Stimulated activated CD4-positive, alpha-beta T cell treated with anti-CD3 and anti-CD28 coated beads, TNF-alpha, amount 100 ng/mL, for 1 hour (primary cell): ENCODE results near the gene GPRC5B.

ENCODE experiments used
- DNase-seq, 3 donors: peaks; one replicate each; pipeline ENCODE4 v3.0.0-alpha.2; 2020; ENCODE audit warnings: low read depth in 3 of 3, low spot score in 1 of 3

The GPRC5B gene

DNA sequence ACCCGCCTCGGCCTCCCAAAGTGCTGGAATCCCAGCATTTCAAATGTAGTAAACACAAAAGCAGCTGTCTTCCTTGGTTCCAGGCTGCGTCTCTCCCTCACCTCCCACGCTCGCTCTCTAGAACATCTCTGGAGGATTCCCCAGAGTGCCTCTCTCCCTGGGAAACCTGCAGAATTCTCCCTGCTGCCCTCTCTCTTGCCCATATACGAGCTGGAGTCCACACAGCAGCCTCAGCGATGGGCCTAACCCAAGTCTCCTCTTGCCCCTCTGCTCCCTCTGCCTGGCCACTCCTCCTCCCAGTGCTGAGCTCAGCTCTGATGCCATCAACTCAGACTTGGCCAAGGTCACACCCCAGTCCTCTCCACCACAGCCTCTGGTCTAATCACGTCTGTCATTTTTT is 10.6 kb downstream of the GPRC5B start:
- no peak for DNase-seq

DNA sequence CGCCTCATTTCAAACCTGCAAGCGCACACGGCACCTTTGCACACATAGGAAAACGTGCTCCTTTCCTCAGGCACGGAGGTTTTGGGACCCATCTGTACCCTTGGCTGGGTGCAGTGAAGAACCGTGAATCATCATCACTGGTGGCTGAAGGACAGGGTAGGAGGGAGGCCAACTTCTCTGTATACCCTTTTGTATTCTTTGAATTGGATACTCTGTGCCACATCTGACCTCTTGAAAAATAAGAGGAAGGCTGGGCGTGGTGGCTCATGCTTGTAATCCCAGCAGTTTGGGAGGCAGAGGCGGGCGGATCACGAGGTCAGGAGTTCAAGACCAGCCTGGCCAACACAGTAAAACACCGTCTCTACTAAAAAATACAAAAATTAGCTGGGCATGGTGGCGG is 11.7 kb downstream of the GPRC5B start:
- no peak for DNase-seq

DNA sequence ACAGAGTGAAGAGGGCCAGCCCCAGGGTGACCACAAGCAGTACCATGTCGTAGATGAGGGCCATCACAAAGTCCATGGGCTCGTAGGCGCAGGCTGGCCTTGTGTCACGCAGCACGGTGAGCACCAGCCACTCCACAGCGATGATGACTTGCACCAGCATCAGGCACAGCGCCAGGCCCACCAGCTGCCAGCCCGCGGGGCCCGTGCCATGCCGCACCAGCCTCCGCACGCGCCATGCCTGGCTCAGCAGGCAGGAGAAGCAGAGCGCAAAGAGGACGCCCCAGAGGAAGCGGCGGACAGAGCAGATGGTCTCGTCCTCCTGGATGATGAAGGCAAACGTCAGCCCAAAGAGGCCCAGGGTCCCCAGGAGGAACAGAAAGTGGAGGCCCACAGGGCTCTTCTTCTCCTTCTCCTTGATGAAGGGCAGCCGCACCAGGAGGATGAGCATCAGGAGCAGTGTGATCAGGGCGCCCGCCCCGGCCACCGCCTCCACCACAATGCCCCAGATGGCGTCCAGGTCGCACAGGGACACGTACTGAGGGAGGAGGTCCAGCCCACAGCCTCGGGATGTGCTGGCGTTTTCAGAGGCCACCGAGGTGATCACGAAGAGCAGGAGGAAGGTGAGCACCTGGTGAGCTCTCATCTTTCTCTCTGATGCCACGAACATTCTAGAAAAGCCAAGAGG is 12.3 kb downstream of the GPRC5B start:
- no peak for DNase-seq

DNA sequence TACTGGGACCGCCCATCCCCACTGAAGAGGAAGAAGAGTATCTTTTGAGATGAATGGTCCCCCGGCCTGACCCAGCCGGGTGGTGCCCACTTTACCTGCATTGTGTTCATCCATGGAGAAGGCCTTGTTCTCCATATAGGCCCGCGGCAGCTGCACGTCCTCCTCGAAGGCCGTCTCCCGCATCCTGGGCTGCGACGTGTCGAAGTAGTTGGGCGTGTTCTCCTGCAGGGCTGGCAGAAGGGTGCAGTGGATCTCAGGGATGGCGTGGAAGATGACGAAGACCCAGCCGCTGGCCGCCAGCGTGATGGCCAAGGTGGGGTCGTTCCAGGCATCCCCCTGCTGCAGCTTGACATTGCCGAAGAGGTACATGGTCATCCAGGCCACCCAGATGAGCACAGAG is 12.9 kb downstream of the GPRC5B start:
- no peak for DNase-seq

DNA sequence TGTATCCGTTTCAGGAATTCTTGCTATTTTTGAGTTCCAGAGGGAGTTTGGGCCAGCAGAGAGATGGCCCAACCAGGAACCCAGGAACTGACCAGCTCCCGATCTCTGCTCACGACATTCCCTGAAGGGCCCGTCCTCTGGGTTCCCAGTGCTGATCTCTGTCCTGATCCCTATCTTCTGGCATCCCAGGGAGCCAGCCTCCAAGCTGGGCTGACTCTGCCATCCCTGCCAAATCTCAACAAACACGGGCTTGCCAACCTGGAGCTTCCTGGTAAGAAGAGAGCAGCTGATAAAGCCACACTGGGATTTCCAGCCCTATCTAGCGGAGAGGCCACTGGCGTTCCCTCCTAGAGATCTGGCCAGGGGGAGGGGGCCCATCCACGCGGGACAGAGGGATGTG is 16.2 kb downstream of the GPRC5B start:
- no peak for DNase-seq

DNA sequence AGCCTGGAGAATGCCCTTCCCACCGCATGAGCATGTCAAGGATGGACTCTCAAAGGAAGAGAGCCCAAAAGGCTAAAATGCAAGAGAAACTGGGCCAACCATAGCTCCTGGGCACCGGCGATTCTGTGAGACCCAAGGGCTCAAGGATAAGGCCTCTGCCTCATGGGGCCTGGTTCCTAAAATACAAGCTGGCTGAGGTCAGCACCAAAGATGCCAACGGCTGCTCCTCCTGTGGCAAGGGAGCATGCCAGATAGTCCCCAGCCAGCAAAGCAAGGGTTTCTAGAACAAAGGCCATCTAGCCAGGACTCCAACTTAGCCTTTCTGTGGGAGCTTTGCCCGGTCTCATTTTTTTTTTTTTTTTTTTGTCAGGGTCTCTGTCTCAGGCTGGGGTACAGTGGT is 20.1 kb downstream of the GPRC5B start:
- no peak for DNase-seq

DNA sequence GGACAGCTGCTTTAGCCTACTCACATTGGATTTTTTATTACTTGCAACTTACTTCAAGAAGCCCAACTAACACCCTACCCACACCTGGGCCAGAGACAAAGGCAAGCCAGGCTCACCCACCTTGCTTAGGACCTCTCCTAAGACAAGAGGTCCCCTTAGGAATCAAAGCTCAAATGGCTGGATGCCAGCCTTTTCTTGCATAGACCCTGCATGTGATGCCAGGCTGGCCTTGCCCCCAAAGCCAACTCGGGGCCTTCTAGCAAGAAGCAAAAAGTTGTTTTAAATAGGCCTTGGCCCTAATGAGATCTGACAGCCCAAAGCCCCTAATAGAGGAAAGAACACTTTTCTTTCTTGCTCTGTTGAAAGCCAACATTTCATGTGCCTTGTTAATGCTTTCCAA is 20.7 kb downstream of the GPRC5B start:
- no peak for DNase-seq

DNA sequence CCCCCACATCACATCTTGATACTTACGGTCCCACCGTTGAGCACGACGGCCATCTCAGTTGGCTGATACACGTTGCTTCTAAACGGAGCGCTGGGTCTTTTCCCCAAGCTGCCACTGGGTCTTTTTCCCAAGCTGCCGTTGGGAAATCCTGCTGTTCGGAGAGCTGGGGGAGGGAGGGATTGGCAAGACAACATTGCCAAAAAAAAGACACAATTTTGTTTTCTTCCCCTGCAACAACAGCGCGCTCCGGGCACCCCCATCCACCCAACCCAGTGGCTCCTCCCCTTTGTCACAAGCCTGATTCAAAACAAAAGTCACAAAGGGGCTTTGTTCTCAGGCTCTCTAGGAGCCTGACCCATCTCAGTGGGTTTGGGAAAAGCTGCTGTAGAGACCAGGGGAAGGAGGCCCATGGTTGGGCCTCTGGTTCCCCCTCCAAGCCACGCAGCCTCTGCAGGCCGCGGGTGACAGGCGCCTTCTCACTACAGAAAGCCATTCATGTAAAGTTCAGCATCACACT is 22.8 kb downstream of the GPRC5B start:
- no peak for DNase-seq

DNA sequence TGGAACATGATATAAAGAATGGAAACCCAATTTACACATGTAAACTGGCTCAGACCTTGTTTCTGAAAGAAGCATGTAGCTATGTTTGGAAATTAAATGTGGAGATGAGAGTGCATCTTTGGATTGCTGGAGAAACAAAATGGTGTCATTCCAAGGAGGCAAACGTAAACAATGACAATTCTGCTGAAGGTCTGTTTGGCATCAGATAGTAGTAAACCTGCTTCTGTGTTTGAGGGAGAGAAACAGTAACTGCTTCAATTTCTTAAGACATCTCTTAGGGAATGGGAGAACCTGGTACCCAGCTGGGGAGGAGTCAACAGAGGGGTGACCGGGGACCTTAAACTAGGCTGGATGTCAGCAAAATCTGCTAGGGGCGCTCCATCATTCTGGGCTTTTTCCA is 23.5 kb downstream of the GPRC5B start:
- DNase-seq: no peak

DNA sequence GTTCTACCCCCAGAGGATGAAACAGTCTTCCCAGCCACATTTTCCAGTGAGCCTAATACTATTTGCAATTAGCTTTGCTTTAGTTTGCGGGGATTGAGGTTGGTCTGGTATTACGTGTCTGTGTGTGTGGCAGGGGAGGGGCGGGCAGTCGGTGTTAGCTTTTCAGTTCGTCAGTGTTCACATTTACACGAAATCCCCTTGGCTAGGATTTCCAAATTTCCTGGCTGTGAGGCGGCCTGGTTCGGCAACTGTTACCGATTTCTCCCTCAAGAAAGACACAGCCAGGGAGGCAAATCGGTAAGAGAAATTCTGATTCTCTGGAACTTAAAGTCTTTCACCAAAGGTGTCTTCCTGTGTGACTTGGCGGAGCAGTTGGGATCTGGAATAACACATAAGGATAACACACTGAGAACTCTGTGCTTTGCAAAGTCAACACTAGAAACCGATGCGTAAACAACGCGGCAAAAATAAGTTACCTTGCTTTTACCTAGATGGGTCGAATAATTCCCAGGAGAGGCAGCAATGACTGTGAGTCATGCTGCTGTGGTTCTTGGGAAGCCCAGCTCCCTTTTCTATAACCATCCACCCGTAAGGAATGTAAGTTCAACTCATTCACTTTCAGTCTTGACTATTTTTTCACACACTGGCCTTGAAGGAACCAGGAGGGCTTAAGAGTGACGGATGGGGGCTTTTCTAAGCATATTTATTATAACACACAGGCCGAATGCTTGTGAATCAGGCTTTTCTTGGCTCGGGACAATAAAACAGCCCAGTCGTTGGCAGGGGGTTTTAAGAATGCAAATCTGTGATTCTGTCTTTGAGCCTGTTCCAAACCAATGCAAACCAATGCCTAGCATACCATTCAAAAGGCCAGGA is 24.2 kb downstream of the GPRC5B start:
- DNase-seq: no peak

DNA sequence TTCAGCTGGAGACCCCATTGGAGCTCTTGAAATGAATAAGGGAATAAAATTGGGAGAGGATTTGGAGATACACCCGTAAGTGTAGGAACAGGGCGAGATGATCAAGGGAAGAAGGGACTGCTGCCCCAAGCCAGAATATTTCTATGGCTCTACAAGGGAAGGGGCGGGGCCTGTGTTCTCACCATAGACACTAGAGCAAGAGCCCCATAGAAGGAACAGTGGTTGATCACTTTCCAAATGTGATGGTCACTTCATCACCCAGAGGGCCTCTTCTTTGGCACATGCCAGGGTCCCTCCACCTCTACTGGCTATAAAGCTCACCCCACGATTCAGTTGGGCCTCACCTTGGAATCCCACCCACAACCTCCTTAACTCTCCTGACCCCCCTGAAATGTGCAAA is 25.0 kb downstream of the GPRC5B start:
- DNase-seq: no peak

DNA sequence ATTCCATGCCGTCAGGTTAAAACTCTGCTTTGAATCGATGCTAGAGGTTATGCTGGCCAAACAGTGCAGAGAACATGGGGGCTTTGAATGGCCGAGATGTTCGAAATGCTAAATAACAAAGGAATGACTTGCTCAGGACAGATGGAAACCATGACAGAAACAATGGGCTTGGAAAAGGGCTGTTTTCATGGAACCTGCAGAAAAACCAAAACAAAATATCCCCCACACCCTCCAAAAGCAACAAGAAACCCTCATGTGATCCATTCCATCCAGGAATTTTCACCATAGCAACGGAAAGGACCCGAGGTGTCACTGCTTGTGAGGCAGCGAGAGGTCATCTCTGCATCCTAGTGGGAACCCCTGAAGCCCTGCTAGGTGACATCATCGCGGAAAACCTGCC is 25.5 kb downstream of the GPRC5B start:
- DNase-seq: no peak

DNA sequence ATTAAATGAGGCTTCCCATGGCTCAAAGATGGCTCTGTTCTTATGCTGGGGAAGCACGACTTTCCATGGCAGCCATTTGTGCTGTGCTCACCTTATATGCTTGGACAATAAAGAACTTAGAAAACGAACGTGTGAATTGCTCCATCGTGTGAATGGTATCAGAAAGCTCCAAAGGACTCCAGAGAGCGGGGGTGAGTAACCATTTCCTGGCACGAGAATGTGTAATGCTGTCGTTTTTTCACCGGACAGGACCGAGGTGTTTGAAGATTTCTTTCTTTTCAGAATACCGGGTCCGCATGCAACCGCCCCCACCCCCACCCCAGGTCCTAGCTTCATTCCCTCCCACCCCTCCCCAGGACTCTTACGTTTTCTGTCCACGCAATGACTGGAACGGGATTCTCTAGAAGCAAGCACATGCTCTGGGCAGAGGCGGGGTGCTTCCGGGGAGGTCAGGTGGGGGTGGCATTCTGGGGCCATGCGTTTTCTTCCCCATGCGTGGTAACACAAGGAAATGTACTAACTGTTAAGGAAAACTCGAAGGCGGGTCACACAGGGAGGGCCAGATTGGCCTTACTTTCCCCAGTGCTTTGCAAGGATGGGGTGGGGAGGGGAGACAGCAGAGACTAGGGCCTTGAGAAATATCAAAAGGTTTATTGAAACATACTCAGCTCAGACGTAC is 26.2 kb downstream of the GPRC5B start:
- no peak for DNase-seq

DNA sequence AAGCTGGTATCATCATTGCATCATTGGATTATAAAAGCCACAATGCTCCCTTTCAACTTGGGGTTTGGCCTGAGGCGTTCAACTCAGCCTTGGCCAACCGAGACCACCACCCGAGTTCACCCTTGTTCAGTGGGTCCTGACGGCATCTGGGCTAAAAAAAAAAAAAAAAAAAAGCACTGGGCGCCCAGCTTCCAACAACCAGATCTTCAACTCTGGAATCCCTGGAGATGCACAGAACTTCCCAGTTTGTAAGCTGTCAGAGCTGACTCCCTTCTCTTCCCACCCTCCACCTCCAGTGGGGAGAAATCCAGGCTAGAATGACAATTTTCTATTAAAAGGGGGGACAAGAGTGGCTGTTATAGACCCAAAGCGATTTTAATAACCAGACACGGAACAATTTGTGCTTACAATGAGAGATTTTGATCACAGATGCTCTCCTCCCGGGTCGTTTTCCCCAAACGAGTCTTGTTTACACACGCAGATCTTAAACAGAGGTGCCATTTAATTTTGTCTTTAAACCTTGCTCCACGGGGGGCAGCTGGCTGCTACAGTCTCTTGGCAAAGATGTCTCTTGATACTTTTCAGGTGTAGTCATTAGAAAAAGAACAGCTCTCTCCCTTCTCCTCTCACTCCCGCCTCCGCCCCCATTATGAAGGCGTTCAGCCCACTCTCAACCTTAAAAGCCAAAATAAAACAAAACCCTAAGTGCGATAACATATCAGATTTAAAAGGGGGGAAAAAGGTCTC is 26.9 kb downstream of the GPRC5B start:
- no peak for DNase-seq

DNA sequence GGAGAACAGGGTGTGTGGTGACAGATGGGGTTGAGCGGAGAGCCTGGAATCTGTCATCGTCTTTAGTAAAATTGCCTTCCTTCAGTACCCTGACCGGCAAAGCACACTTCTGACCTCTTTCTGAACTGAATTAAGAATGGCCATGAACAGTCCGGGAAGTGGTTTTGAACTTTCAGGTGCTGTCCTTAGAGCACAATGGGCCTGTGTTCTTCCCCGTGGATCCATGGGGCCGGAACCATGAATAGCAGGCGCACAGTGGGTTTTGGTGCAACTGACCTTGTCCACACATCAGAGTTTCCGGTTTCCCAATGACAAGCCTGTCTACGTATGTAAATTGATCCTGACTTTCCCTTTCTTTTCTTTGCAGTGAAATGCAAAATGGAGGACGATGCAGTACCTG is 28.5 kb downstream of the GPRC5B start:
- DNase-seq: no peak

DNA sequence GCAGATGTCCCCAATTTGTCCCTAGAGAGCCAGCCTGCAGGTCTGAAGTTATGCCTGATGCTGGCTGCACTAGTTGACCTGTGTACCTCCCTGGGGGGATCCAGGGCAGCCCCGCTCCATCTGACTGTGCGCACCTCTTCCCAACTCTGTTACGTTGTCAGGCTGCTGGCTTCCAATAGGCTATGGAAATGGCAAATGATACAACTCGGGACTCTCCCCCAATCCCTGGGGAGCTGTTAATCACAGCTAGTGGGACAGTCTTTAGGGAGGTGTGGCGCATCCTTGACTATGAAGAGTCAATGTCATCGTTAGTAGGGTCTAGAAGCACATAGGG is 30.1 kb downstream of the GPRC5B start:
- DNase-seq: no peak

DNA sequence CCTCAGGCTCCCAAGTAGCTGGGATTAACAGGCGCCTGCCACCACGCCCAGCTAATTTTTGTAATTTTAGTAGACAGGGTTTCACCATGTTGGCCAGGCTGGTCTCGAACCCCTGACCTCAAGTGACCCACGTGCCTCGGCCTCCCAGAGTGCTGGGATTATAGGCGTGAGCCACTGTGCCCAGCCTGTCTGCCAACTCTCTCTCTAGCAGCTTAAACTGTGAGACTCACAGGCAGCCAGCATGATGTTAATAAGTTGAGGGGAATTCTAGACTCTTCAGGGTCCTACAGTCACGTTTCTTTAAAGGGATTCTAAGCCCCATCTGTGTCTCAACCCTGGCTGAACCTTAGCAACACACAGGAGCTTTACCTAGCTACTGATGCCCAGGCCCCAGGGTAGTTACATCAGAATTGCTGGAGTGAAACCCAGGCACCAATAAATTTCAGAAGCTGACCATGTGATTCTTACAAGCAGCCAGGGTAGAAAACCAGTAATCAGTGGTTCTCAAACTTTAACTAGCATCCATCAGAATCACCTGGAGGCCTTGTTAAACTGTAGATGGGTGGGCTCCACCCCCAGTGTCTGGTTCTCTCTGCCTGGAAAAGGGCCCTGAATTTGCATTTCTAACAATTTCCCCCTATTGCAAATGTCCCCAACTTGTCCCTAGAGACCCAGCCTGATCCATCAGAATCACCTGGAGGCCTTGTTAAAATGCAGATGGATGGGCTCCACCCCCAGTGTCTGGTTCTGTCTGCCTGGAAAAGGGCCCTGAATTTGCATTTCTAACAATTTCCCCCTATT is 30.7 kb downstream of the GPRC5B start:
- no peak for DNase-seq

DNA sequence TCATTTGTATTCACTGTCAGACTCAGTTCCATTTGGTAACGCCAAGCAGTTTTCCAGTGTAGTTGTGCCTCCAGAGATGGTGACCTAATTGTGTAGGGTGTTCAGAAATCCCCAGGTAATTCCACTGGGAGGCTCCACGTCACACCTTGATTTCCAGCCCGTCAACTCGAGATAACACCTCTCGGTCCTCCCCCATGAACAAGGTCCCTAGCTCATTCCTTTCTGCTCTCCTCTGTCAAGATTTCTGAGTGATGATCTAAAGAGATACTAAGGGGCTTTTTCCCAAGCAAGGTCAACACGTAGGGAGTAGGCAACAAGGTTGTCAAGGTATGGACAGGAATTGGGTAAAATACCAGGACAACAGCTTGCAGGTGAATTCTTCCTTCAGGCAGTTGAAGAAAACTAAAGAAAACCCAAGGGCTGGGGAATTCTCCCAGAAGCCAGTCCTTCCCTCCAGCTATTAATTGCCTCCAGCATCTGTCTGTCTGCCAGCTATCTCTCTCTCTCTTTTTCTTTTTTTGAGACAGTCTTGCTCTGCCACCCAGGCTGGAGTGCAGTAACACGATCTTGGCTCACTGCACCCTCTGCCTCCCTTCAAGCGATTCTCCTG is 31.4 kb downstream of the GPRC5B start:
- DNase-seq: no peak

DNA sequence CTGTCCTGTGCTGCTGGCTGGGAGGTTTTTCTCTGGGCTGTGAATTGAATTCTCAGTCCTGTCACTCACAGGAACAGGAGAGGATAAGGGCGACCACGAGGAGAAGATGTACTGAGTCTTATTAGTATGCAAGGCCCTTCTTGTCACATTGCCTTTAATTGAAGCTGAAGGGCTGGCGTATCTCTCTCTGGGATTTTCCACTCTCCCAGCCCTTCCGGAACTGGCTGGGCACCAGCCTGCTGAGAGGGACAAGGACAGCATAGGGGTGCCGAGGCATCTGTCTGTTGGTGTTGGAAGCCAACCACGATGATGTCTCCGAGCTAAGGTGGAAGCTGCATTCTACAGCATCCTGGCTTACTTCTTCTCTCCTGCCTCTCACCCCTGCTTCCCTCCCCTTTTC is 33.2 kb downstream of the GPRC5B start:
- no peak for DNase-seq

DNA sequence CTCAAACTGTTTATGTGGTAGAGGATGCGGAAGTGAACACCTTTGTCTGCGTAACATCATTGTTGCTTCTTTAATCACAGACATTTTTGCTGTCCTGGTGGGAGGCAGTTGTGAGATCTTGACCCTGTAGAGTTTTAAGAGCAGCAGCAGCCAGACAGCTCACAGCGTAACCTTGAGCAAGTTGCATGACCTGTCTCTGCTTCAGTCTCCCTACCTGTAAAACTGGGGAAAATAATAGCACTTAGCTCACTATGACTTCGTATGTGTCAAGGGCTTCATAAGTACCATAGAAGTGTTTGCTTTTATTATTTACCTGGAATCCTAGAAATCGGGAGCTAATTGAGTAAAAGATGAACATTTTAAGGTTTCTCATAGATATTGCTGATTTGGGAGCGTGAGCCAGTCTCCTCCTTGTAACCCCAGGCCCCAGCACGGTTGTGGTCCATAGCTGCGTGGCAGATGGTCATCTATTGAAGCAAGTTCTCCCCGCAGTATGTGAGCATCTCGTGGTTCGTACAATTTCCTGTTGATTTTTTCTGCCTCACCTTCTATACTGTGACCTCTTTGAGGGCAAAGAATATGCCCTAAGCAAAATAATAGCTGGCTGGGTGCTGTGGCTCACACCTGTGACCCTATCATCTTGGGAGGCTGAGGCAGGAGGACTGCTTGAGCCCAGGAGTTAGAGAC is 34.4 kb downstream of the GPRC5B start:
- no peak for DNase-seq
